GM12878 (cell line): ENCODE measurements around the gene AIG1. TPM values are rescaled to one million over a fixed set of nuclear protein-coding genes. Genes with fewer than 3 reads are reported as not detected.

Experiments used
- BCLAF1 ChIP-seq: fragments of 450-650 bp; IDR thresholded peaks from 2 replicates; pipeline ENCODE4 v1.6.1; 2017; ENCODE audit warnings: antibody characterized with exemption, mild to moderate bottlenecking, moderate library complexity
- CEBPZ ChIP-seq: fragments of 150-350 bp; IDR thresholded peaks from 2 replicates; pipeline ENCODE4 v1.6.1; 2016; ENCODE audit warnings: low read depth, low read length
- E2F8 ChIP-seq: fragments of 450-650 bp; IDR thresholded peaks from 2 replicates; pipeline ENCODE4 v1.6.1; 2018; ENCODE audit warnings: mild to moderate bottlenecking, low read depth, moderate library complexity; ENCODE audit not compliant: partially characterized antibody
- ETV6 ChIP-seq, 2 experiments: fragments of 450-650 bp in 1 of 2; IDR thresholded peaks in 1 of 2; conservative IDR thresholded peaks in 1 of 2; 2 replicates each; pipeline ENCODE4 v1.6.1; 2014; ENCODE audit warnings: antibody characterized with exemption in 1 of 2, borderline replicate concordance in 1 of 2, low read depth in 1 of 2, mild to moderate bottlenecking in 1 of 2, moderate library complexity in 1 of 2
- FOXK2 ChIP-seq: fragments of 450-650 bp; IDR thresholded peaks from 2 replicates; pipeline ENCODE4 v1.6.1; 2017; ENCODE audit warnings: mild to moderate bottlenecking, moderate library complexity
- KDM1A ChIP-seq: fragments of 200-600 bp; sonication (generic); IDR thresholded peaks from 2 replicates; pipeline ENCODE4 v1.6.1; 2016; ENCODE audit warnings: borderline replicate concordance
- MAX ChIP-seq: IDR thresholded peaks from 2 replicates; pipeline ENCODE4 v1.6.1; 2012; ENCODE audit warnings: low read depth, low read length, improper control_type of control experiment
- RAD51 ChIP-seq: fragments of 450-650 bp; IDR thresholded peaks from 2 replicates; pipeline ENCODE4 v1.6.1; 2016; ENCODE audit warnings: moderate library complexity, mild to moderate bottlenecking, inconsistent platforms
- SMAD5 ChIP-seq: IDR thresholded peaks from 2 replicates; pipeline ENCODE4 v1.6.1; 2016; ENCODE audit warnings: antibody characterized with exemption, low read depth
- polyA plus RNA-seq, 11 experiments: library from polyadenylated mRNA; depleted of rRNA in 4 of 11; unstranded in 6 of 11; stranded (reverse) in 5 of 11; fragments of >200 nt; fragmentation: Nextera tagmentation in 4 of 11; fragmentation: Illumina TruSeq in 1 of 11; extraction: Ambion mirVana in 4 of 11; extraction: Trizol in 1 of 11; gene quantifications; 1 replicate in 1 of 11; 2 replicates in 10 of 11; pipeline versions ENCODE4 v1.2.1 to v1.2.3, GENCODE V29; 2011 to 2016; ENCODE audit warnings: inconsistent platforms in 2 of 11, missing spikeins in 2 of 11, low read depth in 1 of 11
- total RNA-seq, 4 experiments: library from RNA; depleted of rRNA in 3 of 4; stranded (reverse); fragments of >200 nt in 3 of 4; fragmentation: Illumina TruSeq in 1 of 4; extraction: Trizol in 1 of 4; gene quantifications; 2 replicates each; pipeline versions ENCODE4 v1.2.1 to v1.2.3, GENCODE V29; 2013 to 2021

AIG1 gene
- total and polyA plus RNA-seq, 10 of the 15 experiments (the other 5 are each of a cell fraction or from before 2014, with no cell fraction given), result 27.0 to 74.5 (median 36.4) TPM

- TF ChIP-seq CEBPZ (no peak), KDM1A (no peak), SMAD5 (no peak), E2F8 (no peak), FOXK2 (no peak), MAX (no peak), ETV6 (conservative IDR thresholded peaks at IDR 0.05 in 1 of 2, IDR thresholded peaks at IDR 0.05 in 1 of 2; ENCODE audit: borderline replicate concordance in 1 of 2, low read depth in 1 of 2) (no peak; a peak in 1 of 4 replicates), RAD51 (no peak), BCLAF1 (no peak)
Measured at GRCh38 chr6:143299253-143300166, 238.8 kb downstream of the AIG1 start (continued).
